Measurements from ENCODE around the gene A3GALT2.

GRCh38 chr1:33307494-33307864 lies 13.4 kb downstream of the A3GALT2 start:
- no peak for TF ChIP-seq SIN3A (IDR thresholded peaks at IDR 0.05; ENCODE audit: borderline replicate concordance, insufficient read depth, low read length)
- TF ChIP-seq POLR2AphosphoS5 (IDR thresholded peaks at IDR 0.05; ENCODE audit: low read depth, low read length): no peak
- no peak for TF ChIP-seq REST (IDR thresholded peaks at IDR 0.05; ENCODE audit: insufficient read depth in 1 of 2, low read depth in 2 of 2, low read length in 2 of 2)
- no peak for TF ChIP-seq TAF1 (IDR thresholded peaks at IDR 0.05; ENCODE audit: borderline replicate concordance, insufficient read depth, low read length)
